ENCODE results near the gene DRGX.

DRGX gene

DNA sequence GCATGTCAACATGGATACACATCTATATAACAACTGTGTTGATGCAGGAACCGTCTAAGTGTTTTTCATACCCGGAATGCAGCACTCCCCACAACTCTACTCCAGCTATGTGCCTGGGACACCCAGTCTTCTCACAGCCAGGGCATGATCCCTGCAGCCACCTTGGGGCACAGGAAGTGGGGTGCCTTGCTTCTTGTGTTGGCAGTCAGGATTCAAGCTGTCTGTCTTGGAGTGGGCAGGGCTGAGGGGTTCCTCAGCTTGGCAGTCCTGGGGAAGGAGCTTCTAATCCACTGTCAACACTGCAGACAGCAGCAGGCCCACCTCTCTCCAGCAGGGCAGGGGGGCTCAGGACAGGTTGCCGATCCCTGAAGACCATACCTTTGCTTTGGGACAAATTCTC lies 41.3 kb downstream of the DRGX start:
- TF ChIP-seq ZNF274 (IDR thresholded peaks at IDR 0.05; ENCODE audit: low read depth, low read length), result no peak
- no peak overlapping the region for H3K4me3 ChIP-seq (ENCODE audit: low read length)

GRCh38 chr10:49353895-49354566 lies 41.9 kb downstream of the DRGX start:
- no peak overlapping the region for H3K4me3 ChIP-seq (ENCODE audit: low read length)
- TF ChIP-seq ZNF274 (IDR thresholded peaks at IDR 0.05; ENCODE audit: low read depth, low read length), result no peak

- TF ChIP-seq ZNF274 (IDR thresholded peaks at IDR 0.05; ENCODE audit: low read depth, low read length), result no peak
- H3K4me3 ChIP-seq (ENCODE audit: low read length), result no peak overlapping the region
Measured at GRCh38 chr10:49353026-49353894, 42.6 kb downstream of the DRGX start.

DNA sequence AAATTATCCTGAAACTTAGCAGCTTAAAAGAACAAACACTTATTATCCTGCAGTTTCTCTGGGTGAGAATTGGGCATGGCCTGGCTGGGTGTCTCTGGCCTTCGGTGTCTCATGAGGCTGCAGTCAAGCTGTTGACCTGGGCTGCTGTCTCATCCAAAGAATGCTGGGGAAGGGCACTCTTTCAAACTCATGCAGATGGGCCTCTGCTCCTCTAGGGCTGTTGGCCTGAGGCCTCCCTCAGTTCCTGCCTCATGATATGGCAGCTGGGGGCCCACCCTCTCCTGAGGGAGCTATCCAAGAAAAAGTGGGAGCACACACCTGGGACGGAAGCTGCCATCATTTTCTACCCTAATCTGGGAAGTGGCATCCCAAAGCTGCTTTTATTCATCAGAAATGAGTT lies 43.6 kb downstream of the DRGX start:
- TF ChIP-seq ZNF274 (IDR thresholded peaks at IDR 0.05; ENCODE audit: low read depth, low read length), result no peak
- no peak overlapping the region for H3K4me3 ChIP-seq (ENCODE audit: low read length)

- no peak for TF ChIP-seq ZNF274 (IDR thresholded peaks at IDR 0.05; ENCODE audit: low read depth, low read length)
- H3K4me3 ChIP-seq (ENCODE audit: low read length), result no peak overlapping the region
Measured at GRCh38 chr10:49351669-49352068, 44.2 kb downstream of the DRGX start.

GRCh38 chr10:49350846-49351532 lies 44.9 kb downstream of the DRGX start:
- no peak overlapping the region for H3K4me3 ChIP-seq (ENCODE audit: low read length)
- no peak for TF ChIP-seq ZNF274 (IDR thresholded peaks at IDR 0.05; ENCODE audit: low read depth, low read length)

DNA sequence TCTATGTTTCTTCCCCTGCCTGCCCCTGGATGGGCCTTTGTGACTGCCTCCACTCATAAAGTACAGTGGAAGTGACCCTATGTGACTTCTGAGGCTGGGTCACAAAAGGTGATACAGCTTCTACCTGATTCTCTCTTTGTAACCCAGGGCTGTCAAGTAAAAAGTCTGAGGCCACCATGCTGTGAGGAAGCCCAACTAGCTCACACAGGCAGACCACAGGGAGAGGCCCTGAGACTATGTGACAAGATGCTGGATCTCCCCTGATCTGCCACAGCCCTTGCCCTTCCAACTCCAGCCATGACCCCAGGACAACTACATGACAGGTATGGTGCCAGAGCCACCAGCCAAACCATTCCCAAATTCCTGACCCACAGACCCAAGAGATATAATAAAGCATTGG lies 45.8 kb downstream of the DRGX start:
- no peak overlapping the region for H3K4me3 ChIP-seq (ENCODE audit: low read length)
- no peak for TF ChIP-seq ZNF274 (IDR thresholded peaks at IDR 0.05; ENCODE audit: low read depth, low read length)

GRCh38 chr10:49349390-49349789 lies 46.5 kb downstream of the DRGX start:
- no peak overlapping the region for H3K4me3 ChIP-seq (ENCODE audit: low read length)
- no peak for TF ChIP-seq ZNF274 (IDR thresholded peaks at IDR 0.05; ENCODE audit: low read depth, low read length)

DNA sequence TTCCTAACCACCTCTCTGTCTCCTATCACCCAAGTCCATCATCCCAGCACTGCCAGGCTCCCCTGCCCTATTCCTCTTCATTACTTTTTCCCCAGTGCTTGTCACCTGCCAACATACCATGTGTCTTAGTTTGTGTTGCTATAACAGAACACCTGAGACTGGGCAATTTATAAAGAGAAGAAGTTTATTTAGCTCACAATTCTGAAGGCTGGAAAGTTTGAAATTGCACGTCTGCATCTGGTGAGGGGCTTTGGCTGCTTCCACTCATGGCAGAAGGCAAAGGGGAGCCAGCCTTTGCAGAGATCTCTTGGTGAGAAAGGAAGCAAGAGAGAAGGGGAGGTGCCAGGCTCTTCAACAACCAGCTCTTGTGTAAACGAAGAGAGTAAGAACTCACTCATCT lies 47.3 kb downstream of the DRGX start:
- no peak for TF ChIP-seq ZNF274 (IDR thresholded peaks at IDR 0.05; ENCODE audit: low read depth, low read length)
- H3K4me3 ChIP-seq (ENCODE audit: low read length), result no peak overlapping the region

- no peak for TF ChIP-seq ZNF274 (IDR thresholded peaks at IDR 0.05; ENCODE audit: low read depth, low read length)
Measured at GRCh38 chr10:49347827-49348226, 48.1 kb downstream of the DRGX start.

DNA sequence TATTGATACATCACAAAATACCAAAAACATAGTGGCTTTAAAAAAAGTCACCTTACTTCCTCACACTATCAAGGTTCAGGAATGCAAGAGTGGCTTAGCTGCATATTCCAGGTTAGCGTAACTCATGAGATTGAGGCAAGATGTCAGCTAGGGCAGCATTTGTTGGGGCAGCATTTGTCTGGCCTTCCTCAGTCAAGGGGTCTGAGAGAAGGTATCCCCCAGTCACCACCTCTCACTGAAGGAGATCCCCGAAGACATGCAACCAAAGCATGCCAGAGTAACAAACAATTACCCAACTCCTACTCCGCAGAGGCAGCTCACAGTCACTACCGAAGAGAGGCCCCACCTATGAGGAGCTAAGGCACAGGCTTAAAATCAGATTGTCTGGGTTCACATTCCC lies 48.5 kb downstream of the DRGX start:
- TF ChIP-seq ZNF274 (IDR thresholded peaks at IDR 0.05; ENCODE audit: low read depth, low read length), result no peak

More at GRCh38 chr10:49347827-49348226, 48.1 kb downstream of the DRGX start:
- no peak overlapping the region for H3K4me3 ChIP-seq (ENCODE audit: low read length)

GRCh38 chr10:49344840-49345239 lies 51.0 kb downstream of the DRGX start:
- no peak for TF ChIP-seq ZNF274 (IDR thresholded peaks at IDR 0.05; ENCODE audit: low read depth, low read length)
- no peak overlapping the region for H3K4me3 ChIP-seq (ENCODE audit: low read length)

More for the DNA sequence above, 48.5 kb downstream of the DRGX start:
- H3K4me3 ChIP-seq (ENCODE audit: low read length), result no peak overlapping the region

GRCh38 chr10:49338604-49339003 lies 57.3 kb downstream of the DRGX start:
- H3K4me3 ChIP-seq (ENCODE audit: low read length), result no peak overlapping the region
- TF ChIP-seq ZNF274 (IDR thresholded peaks at IDR 0.05; ENCODE audit: low read depth, low read length), result no peak

DNA sequence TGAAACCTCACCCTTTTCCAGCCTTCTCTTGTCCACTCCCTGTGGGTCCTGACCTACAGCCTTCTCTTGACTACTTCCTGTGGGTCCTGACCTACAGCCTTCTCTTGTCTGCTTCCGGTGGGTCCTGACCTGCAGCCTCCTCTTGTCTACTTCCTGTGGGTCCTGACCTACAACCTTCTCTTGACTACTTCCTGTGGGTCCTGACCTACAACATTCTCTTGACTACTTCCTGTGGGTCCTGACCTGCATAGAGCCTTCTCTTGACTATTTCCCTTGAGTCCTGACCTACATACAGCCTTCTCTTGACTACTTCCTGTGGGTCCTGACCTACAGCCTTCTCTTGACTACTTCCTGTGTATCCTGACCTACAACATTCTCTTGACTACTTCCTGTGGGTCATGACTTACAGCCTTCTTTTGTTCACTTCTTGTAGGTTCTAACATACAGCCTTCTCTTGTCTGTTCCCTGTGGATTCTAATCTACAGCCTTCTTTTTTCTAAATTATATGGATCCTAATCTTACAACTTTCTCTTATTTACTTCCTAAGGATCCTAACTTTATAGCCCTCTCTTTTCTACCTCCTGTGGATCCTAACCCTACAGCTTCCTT lies 60.4 kb downstream of the DRGX start:
- no peak for TF ChIP-seq ZNF274 (IDR thresholded peaks at IDR 0.05; ENCODE audit: low read depth, low read length)
- H3K4me3 ChIP-seq (ENCODE audit: low read length), result no peak overlapping the region

Data from GM08714 (cell line).